H1 (cell line): ENCODE measurements around the gene TPSB2. TPM values are rescaled to one million over a fixed set of nuclear protein-coding genes. Genes with fewer than 3 reads are reported as not detected.

Experiments used
- EGR1 ChIP-seq: IDR thresholded peaks from 2 replicates; pipeline ENCODE4 v1.6.1; 2011; ENCODE audit warnings: low read depth, low read length, borderline replicate concordance
- RNF2 ChIP-seq: fragments of 200-900, 300-1000 bp; sonication (generic); IDR thresholded peaks from 2 replicates; pipeline ENCODE4 v1.7.1; 2016; ENCODE audit warnings: borderline replicate concordance, low read depth, mild to moderate bottlenecking, antibody characterized with exemption, low read length; ENCODE audit not compliant: poor library complexity, severe bottlenecking; ENCODE audit errors: missing control alignments
- RXRA ChIP-seq: IDR thresholded peaks from 2 replicates; pipeline ENCODE4 v1.6.1; 2011; ENCODE audit warnings: low read depth, mild to moderate bottlenecking, low read length, moderate library complexity; ENCODE audit not compliant: insufficient read depth
- SP4 ChIP-seq: IDR thresholded peaks from 2 replicates; pipeline ENCODE4 v1.6.1; 2012; ENCODE audit warnings: low read length, inconsistent platforms
- SRF ChIP-seq: IDR thresholded peaks from 2 replicates; pipeline ENCODE4 v1.6.1; 2011; ENCODE audit warnings: mild to moderate bottlenecking, low read depth, low read length, moderate library complexity
- polyA plus RNA-seq, 7 experiments: library from polyadenylated mRNA; depleted of rRNA in 3 of 7; stranded (reverse) in 5 of 7; unstranded in 2 of 7; fragments of >200 nt in 5 of 7; fragments of 200-250 nt in 2 of 7; gene quantifications; 1 replicate in 5 of 7; 2 replicates in 1 of 7; 4 replicates in 1 of 7; pipeline versions ENCODE4 v1.2.1 to v1.2.3, GENCODE V29; 2011 to 2013; ENCODE audit warnings: missing spikeins in 2 of 7, mixed read lengths in 2 of 7
- total RNA-seq: library from RNA; stranded (reverse); fragmentation: NEBNext Ultra II Directional; extraction: Animal tissue kit (Norgen Biotek cat#: 25700); gene quantifications from 2 replicates; pipeline ENCODE4 v1.2.1, GENCODE V29; 2021
- TF ChIP-seq, protein P1 (sequence below): fragments of 300-600 bp; sonication (generic); IDR thresholded peaks from 2 replicates; pipeline ENCODE4 v1.7.1; 2012; ENCODE audit warnings: low read length, moderate library complexity, mild to moderate bottlenecking, inconsistent platforms; ENCODE audit not compliant: insufficient replicate concordance
- TF ChIP-seq, protein P2 (sequence below): IDR thresholded peaks from 2 replicates; pipeline ENCODE4 v1.6.1; 2012; ENCODE audit warnings: low read length, inconsistent platforms
- TF ChIP-seq, protein P3 (sequence below): IDR thresholded peaks from 2 replicates; pipeline ENCODE4 v1.6.1; 2012; ENCODE audit warnings: inconsistent platforms

TPSB2 gene
- total and polyA plus RNA-seq, 2 of the 8 experiments (the other 6 are each of a cell fraction or from before 2014, with no cell fraction given), result 0.08 TPM; not detected in 1

DNA sequence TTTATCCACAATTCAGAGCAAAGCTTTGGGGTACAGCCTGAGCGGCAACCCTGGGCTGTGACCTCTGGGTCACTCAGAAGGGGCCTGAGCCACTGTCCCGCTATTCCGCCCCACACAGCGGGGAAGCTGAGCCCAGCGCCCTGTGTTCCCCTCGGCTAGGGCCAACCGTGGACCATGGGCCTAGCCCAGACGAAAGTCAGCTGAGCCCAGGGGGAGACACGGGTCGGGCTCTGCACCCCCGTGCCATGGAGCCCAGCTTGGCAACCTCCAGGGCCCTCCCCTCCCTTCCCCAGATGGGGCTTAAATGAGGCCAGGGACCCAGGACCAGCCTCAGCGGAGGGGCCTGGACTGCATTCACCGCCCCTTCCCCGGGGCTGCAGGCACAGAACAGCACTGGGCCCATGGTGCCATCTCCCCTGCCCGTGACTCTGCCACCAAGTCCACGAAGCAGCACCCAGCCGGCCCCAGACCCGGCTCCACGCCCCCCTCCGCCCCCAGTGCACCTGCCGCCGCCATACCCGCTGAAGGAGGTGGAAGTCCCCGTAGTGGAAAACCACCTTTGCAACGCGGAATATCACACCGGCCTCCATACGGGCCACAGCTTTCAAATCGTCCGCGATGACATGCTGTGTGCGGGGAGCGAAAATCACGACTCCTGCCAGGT, 27.7 kb upstream of the TPSB2 start (continued):
- TF ChIP-seq RNF2 (no peak), EGR1 (no peak), SRF (no peak), RXRA (no peak), SP4 (no peak)
- TF ChIP-seq, protein P1, sequence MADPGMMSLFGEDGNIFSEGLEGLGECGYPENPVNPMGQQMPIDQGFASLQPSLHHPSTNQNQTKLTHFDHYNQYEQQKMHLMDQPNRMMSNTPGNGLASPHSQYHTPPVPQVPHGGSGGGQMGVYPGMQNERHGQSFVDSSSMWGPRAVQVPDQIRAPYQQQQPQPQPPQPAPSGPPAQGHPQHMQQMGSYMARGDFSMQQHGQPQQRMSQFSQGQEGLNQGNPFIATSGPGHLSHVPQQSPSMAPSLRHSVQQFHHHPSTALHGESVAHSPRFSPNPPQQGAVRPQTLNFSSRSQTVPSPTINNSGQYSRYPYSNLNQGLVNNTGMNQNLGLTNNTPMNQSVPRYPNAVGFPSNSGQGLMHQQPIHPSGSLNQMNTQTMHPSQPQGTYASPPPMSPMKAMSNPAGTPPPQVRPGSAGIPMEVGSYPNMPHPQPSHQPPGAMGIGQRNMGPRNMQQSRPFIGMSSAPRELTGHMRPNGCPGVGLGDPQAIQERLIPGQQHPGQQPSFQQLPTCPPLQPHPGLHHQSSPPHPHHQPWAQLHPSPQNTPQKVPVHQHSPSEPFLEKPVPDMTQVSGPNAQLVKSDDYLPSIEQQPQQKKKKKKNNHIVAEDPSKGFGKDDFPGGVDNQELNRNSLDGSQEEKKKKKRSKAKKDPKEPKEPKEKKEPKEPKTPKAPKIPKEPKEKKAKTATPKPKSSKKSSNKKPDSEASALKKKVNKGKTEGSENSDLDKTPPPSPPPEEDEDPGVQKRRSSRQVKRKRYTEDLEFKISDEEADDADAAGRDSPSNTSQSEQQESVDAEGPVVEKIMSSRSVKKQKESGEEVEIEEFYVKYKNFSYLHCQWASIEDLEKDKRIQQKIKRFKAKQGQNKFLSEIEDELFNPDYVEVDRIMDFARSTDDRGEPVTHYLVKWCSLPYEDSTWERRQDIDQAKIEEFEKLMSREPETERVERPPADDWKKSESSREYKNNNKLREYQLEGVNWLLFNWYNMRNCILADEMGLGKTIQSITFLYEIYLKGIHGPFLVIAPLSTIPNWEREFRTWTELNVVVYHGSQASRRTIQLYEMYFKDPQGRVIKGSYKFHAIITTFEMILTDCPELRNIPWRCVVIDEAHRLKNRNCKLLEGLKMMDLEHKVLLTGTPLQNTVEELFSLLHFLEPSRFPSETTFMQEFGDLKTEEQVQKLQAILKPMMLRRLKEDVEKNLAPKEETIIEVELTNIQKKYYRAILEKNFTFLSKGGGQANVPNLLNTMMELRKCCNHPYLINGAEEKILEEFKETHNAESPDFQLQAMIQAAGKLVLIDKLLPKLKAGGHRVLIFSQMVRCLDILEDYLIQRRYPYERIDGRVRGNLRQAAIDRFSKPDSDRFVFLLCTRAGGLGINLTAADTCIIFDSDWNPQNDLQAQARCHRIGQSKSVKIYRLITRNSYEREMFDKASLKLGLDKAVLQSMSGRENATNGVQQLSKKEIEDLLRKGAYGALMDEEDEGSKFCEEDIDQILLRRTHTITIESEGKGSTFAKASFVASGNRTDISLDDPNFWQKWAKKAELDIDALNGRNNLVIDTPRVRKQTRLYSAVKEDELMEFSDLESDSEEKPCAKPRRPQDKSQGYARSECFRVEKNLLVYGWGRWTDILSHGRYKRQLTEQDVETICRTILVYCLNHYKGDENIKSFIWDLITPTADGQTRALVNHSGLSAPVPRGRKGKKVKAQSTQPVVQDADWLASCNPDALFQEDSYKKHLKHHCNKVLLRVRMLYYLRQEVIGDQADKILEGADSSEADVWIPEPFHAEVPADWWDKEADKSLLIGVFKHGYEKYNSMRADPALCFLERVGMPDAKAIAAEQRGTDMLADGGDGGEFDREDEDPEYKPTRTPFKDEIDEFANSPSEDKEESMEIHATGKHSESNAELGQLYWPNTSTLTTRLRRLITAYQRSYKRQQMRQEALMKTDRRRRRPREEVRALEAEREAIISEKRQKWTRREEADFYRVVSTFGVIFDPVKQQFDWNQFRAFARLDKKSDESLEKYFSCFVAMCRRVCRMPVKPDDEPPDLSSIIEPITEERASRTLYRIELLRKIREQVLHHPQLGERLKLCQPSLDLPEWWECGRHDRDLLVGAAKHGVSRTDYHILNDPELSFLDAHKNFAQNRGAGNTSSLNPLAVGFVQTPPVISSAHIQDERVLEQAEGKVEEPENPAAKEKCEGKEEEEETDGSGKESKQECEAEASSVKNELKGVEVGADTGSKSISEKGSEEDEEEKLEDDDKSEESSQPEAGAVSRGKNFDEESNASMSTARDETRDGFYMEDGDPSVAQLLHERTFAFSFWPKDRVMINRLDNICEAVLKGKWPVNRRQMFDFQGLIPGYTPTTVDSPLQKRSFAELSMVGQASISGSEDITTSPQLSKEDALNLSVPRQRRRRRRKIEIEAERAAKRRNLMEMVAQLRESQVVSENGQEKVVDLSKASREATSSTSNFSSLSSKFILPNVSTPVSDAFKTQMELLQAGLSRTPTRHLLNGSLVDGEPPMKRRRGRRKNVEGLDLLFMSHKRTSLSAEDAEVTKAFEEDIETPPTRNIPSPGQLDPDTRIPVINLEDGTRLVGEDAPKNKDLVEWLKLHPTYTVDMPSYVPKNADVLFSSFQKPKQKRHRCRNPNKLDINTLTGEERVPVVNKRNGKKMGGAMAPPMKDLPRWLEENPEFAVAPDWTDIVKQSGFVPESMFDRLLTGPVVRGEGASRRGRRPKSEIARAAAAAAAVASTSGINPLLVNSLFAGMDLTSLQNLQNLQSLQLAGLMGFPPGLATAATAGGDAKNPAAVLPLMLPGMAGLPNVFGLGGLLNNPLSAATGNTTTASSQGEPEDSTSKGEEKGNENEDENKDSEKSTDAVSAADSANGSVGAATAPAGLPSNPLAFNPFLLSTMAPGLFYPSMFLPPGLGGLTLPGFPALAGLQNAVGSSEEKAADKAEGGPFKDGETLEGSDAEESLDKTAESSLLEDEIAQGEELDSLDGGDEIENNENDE, result no peak
- TF ChIP-seq, protein P2, sequence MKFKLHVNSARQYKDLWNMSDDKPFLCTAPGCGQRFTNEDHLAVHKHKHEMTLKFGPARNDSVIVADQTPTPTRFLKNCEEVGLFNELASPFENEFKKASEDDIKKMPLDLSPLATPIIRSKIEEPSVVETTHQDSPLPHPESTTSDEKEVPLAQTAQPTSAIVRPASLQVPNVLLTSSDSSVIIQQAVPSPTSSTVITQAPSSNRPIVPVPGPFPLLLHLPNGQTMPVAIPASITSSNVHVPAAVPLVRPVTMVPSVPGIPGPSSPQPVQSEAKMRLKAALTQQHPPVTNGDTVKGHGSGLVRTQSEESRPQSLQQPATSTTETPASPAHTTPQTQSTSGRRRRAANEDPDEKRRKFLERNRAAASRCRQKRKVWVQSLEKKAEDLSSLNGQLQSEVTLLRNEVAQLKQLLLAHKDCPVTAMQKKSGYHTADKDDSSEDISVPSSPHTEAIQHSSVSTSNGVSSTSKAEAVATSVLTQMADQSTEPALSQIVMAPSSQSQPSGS, result no peak
- TF ChIP-seq, protein P3, sequence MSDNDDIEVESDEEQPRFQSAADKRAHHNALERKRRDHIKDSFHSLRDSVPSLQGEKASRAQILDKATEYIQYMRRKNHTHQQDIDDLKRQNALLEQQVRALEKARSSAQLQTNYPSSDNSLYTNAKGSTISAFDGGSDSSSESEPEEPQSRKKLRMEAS, result no peak
